OCI-LY1 (cell line): Measurements from ENCODE around the gene AKAP13.

Source experiments
- H2AFZ ChIP-seq: fragments of 200-600 bp; sonication (generic), shearing (Covaris generic); 2 replicates; pipeline ENCODE4 v1.6.0; 2014; ENCODE audit warnings: antibody characterized with exemption, mild to moderate bottlenecking, low read length
- H3F3A ChIP-seq: fragments of 200-600 bp; sonication (generic), shearing (Covaris generic); 2 replicates; pipeline ENCODE4 v1.6.0; 2014; ENCODE audit warnings: mild to moderate bottlenecking, antibody characterized with exemption, low read length, moderate library complexity; ENCODE audit not compliant: insufficient read depth
- H3K27ac ChIP-seq: fragments of 200-600 bp; sonication (generic); 2 replicates; pipeline ENCODE4 v1.5.1; 2014; ENCODE audit warnings: low read length, mixed run types, mild to moderate bottlenecking, low read depth; ENCODE audit not compliant: poor library complexity, severe bottlenecking
- H3K27me3 ChIP-seq: fragments of 200-600 bp; sonication (generic); 2 replicates; pipeline ENCODE4 v1.6.0; 2014; ENCODE audit warnings: antibody characterized with exemption, mild to moderate bottlenecking, low read length, moderate library complexity; ENCODE audit not compliant: insufficient read depth
- H3K36me3 ChIP-seq: fragments of 200-600 bp; sonication (generic); 2 replicates; pipeline ENCODE4 v1.6.1; 2014; ENCODE audit warnings: mild to moderate bottlenecking, antibody characterized with exemption, low read length, moderate library complexity, mixed read lengths; ENCODE audit not compliant: insufficient read depth
- H3K4me1 ChIP-seq: fragments of 200-600 bp; sonication (generic); 2 replicates; pipeline ENCODE4 v1.5.1; 2014; ENCODE audit warnings: mild to moderate bottlenecking, low read length, moderate library complexity; ENCODE audit not compliant: insufficient read depth, severe bottlenecking
- H3K4me2 ChIP-seq: fragments of 200-600 bp; sonication (generic), shearing (Covaris generic); 2 replicates; pipeline ENCODE4 v1.6.1; 2014; ENCODE audit warnings: low read length
- H3K4me3 ChIP-seq: fragments of 200-600 bp; sonication (generic); 2 replicates; pipeline ENCODE4 v1.5.1; 2014; ENCODE audit warnings: low read length, low read depth, mild to moderate bottlenecking, mixed read lengths; ENCODE audit not compliant: poor library complexity, severe bottlenecking
- H3K79me2 ChIP-seq: fragments of 200-600 bp; shearing (Covaris generic); 2 replicates; pipeline ENCODE4 v1.6.1; 2016; ENCODE audit warnings: mixed run types, low read length, mixed read lengths; ENCODE audit not compliant: insufficient read depth
- H3K9ac ChIP-seq: fragments of 200-600 bp; sonication (generic), shearing (Covaris generic); 2 replicates; pipeline ENCODE4 v1.6.1; 2014; ENCODE audit warnings: mild to moderate bottlenecking, low read length, mixed read lengths
- H3K9me2 ChIP-seq: fragments of 200-600 bp; sonication (generic), shearing (Covaris generic); 2 replicates; pipeline ENCODE4 v1.6.1; 2014; ENCODE audit warnings: low read depth, mild to moderate bottlenecking, low read length, mixed read lengths
- H3K9me3 ChIP-seq: fragments of 200-600 bp; shearing (Covaris generic); 2 replicates; pipeline ENCODE4 v1.6.1; 2014; ENCODE audit warnings: low read length, mixed read lengths
- H4K20me1 ChIP-seq: fragments of 200-600 bp; sonication (generic), shearing (Covaris generic); 2 replicates; pipeline ENCODE4 v1.6.0; 2016; ENCODE audit warnings: mild to moderate bottlenecking, low read length; ENCODE audit not compliant: insufficient read depth
- EZH2 ChIP-seq: fragments of 200-600 bp; sonication (generic), shearing (Covaris generic); IDR thresholded peaks from 2 replicates; pipeline ENCODE4 v1.8.0; 2017; ENCODE audit warnings: borderline replicate concordance, mixed run types, mild to moderate bottlenecking, antibody characterized with exemption, low read length, moderate library complexity, mixed read lengths
- TF ChIP-seq, protein P1 (sequence below): fragments of 200-600 bp; sonication (generic), shearing (Covaris generic); IDR thresholded peaks from 2 replicates; pipeline ENCODE4 v1.5.1; 2017; ENCODE audit warnings: mild to moderate bottlenecking, antibody characterized with exemption, low read length, moderate library complexity, mixed read lengths

Gene AKAP13

DNA sequence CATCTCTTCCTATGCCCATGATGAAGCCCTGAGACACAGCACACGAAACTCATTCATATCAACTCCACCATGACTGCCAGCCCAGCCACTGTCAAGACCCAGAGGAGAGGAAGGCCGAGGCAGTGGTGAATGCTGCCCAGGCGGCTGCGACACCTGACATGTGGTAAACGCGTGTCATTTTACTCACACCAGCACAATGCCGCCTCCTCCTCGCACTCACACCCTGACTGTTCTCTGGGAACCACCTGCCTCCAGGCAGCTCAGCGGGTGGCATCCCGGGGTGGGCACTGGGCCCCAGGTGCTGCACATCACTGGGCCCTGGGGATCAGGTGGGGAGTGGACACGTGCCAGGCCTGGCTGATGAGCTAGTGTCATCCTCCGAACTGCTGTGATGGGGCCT, 392.8 kb downstream of the AKAP13 start:
- H3K9me2 ChIP-seq: no peaks in the 10 kb centered on the region
- TF ChIP-seq, protein P1, sequence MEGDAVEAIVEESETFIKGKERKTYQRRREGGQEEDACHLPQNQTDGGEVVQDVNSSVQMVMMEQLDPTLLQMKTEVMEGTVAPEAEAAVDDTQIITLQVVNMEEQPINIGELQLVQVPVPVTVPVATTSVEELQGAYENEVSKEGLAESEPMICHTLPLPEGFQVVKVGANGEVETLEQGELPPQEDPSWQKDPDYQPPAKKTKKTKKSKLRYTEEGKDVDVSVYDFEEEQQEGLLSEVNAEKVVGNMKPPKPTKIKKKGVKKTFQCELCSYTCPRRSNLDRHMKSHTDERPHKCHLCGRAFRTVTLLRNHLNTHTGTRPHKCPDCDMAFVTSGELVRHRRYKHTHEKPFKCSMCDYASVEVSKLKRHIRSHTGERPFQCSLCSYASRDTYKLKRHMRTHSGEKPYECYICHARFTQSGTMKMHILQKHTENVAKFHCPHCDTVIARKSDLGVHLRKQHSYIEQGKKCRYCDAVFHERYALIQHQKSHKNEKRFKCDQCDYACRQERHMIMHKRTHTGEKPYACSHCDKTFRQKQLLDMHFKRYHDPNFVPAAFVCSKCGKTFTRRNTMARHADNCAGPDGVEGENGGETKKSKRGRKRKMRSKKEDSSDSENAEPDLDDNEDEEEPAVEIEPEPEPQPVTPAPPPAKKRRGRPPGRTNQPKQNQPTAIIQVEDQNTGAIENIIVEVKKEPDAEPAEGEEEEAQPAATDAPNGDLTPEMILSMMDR: no peak
- TF ChIP-seq EZH2: no peak
- no peak overlapping the region for H3K9ac ChIP-seq
- H3K36me3 ChIP-seq: no peaks in the 10 kb centered on the region
- no peaks in the 10 kb centered on the region for H3F3A ChIP-seq
- no peaks in the 10 kb centered on the region for H3K9me3 ChIP-seq
- no peak overlapping the region for H3K4me3 ChIP-seq
- H3K4me2 ChIP-seq: no peak overlapping the region
- H3K27me3 ChIP-seq: no peaks in the 10 kb centered on the region
- H3K27ac ChIP-seq: no peak overlapping the region
- H2AFZ ChIP-seq: no peak overlapping the region
- H3K79me2 ChIP-seq: no peaks in the 10 kb centered on the region
- H4K20me1 ChIP-seq: no peaks in the 10 kb centered on the region
- no peaks in the 10 kb centered on the region for H3K4me1 ChIP-seq

DNA sequence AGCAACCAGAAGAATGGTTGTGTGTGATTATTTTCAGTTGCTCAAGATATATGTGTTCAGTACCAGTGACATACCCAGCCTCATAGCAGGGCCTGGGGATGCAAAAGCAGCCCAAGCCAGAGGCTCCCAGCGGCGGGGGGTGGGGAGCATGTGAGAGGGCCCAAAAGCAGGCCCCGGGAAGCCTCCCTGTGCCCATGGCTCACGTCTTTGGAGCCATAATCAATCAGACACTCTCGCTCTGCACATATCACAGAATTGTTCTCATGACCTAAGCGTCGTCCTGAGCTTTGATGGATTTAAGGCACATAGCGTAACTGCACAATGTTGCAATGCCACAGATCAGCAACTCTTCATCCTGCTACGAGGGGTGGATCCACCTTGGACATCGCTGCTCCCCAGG, 393.6 kb downstream of the AKAP13 start:
- Histone ChIP-seq H3K36me3 (no peaks in the 10 kb centered on the region), H3K9me3 (no peaks in the 10 kb centered on the region), H3F3A (no peaks in the 10 kb centered on the region), H3K27me3 (no peaks in the 10 kb centered on the region), H2AFZ (no peak overlapping the region), H3K27ac (no peak overlapping the region), H3K4me3 (no peak overlapping the region), H3K9ac (no peak overlapping the region), H3K4me2 (no peak overlapping the region), H3K79me2 (no peaks in the 10 kb centered on the region), H3K9me2 (no peaks in the 10 kb centered on the region), H4K20me1 (no peaks in the 10 kb centered on the region), H3K4me1 (no peaks in the 10 kb centered on the region)
- TF ChIP-seq EZH2: no peak
- TF ChIP-seq, protein P1: no peak

DNA sequence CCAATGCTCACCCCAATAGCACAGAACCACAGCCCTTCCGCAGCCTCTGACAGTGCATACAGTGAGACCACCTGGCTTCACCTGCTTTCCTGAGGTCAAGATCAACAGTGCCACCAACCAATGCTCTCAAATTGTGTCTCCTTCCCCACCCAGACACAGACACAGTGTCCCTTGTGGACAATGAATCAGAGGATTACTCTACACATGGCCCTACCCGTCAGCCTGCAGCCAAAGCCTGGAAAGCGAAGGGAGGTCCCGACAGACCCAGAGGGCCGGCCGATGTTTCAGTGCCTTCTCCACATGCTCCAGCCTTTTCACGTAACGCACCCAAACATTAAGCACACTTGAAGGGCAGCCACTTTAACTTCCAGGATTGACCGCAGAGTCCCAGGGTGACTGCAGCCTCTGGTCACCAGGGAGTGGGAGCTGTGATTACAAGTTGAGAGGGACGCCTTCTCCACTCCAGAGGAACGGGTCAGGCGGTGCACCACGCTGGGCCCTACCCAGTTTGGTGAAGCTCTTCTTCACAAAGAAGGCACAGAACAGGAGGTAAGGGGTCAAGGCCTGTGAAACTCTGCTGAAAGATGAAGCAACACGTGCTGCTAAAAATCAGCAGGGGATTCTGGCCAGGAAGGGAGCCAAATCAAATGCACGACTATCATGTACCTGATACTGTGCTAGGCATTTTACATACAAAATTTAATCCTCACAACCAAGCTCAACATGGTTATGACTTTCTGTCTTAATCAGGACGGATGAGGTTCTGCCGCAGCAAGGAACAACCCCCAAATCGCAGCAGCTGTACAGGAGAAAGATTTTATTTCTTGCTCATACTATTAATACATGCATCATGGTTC, 397.1 kb downstream of the AKAP13 start:
- Histone ChIP-seq H3K9me3 (no peaks in the 10 kb centered on the region), H3K27ac (no peak overlapping the region), H2AFZ (no peak overlapping the region), H3F3A (no peaks in the 10 kb centered on the region), H3K9ac (no peak overlapping the region), H3K4me3 (no peak overlapping the region), H3K79me2 (no peaks in the 10 kb centered on the region), H3K4me1 (no peaks in the 10 kb centered on the region), H3K36me3 (no peaks in the 10 kb centered on the region), H3K27me3 (no peaks in the 10 kb centered on the region), H3K4me2 (no peak overlapping the region), H3K9me2 (no peaks in the 10 kb centered on the region), H4K20me1 (no peaks in the 10 kb centered on the region)
- TF ChIP-seq, protein P1: no peak
- TF ChIP-seq EZH2: no peak
